ENCODE measurements around the gene NOTCH2NLA.
"Not testable (repeated sequence)": the region's sequence is repeated elsewhere in the genome, so short reads cannot be mapped to it uniquely, and the experiment has no call there.

The NOTCH2NLA gene

DNA sequence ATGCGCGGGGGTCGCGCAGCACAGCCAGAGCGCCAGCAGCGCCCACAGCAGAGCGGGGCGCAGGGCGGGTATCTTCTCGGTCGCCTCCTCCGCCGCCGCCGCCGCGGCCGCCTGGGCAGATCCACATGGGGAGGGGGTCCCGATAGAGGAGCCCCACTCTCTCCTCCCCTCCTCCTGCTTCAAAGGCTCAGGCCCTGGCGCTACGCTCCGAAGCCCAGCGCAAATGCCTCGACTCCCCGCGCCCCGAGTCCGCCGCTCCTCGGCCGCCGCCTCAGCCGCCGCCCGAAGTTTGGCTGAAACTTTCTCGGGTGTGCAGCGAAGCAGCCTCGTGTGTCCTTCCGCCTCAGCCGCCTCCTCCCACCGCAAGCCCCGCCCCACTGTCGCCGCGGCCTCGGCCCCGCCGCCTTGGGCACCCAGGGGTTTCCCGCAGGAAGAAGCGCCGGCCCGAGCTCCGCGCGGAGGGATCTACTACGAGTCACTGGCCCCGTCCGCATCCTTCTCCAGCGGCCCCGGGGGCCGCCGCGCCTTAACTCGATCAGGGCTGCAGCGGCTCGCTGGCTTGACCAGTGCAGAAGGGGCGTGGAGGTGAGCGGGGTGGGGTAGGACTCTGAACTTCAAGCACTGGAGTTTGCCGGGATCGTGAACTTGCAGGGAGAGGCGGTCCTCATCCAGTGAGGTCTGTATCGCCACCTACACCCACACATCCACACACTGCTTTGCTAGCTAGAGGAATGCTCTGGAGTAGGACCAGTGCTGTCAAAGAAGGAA, at the start of gene NOTCH2NLA:
TSS of gene NOTCH2NLA (minus strand) at position 312 of the 768 bp plus-strand sequence. CDS start 39,684 bp downstream, outside the sequence.
- DNase-seq, result peak; percentile 24

DNA sequence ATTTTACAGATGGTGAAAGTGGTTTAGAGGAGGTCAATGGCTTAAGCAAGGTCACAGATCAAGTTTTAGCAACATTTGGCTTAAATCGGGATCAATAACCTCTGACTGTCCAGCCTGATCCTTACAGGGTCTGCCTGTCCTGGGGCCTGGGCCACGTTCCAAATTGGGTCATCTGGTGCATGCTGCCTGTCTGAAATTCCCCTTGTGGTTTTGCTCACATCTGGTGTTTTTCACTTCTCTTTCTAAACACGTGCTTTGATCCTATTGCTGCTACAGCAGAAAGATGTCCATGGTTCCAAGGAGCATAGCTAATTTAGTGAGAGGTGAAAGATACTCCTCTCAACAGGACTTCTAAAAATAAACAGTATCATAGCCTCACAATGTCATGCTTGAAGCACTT, 49.5 kb upstream of the NOTCH2NLA start:
- DNase-seq, result not testable (repeated sequence)

DNA sequence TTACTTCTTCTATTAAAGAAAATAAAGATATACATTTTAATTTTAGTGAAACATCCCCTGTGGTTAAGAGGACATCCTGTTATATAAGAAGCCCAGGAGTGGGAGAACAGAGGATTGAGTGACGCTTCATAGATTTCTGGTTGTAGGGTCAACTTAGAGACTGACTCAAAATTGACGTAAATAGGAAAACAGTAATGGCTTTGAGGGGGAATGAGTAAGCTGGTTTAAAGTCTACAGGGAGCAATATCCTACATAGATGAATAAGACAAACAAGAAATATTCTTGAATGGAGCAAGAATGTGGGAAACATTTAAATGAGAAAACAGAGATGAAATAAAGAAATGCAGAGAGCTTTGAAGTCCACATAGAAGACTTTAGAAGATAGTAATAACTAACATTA, 48.3 kb upstream of the NOTCH2NLA start:
- not testable (repeated sequence) for DNase-seq

DNA sequence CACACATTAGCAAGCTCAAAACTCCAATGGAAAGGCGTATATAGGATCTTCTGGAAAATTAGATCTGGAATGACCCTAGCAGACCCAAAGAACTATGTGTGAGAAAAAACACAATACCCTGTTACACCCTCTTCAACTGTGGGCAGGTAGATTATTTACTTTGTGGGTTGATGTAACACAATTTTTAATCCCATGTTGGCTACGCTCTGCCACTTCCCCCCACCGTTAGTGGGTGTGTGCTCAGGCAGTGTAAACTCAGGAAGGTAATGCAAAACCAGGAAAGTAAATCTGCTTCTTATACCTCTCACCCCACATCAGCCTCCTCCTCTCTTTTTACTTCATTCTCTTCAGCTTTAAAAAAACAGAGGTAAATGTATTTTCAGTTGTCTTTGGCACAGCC, 45.3 kb upstream of the NOTCH2NLA start:
- DNase-seq, result not testable (repeated sequence)

DNA sequence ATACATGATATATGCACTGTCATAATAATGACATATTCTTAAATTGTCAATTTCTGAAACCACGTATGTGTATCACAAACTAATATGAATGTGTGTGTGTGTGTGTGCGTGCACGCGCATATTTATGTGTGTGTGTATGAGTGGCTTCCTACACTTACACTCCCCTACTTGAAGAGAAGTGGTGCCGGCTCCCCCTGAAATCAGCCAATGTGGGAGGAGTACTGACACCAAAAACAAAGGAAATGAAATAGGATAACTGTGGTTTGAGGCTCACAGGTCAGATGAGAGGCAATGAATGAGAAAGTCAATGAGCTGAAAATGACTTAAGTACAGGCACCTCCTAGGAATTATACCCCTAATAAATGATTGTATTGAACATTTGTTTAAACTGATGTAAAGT, 44.4 kb upstream of the NOTCH2NLA start:
- not testable (repeated sequence) for DNase-seq

DNA sequence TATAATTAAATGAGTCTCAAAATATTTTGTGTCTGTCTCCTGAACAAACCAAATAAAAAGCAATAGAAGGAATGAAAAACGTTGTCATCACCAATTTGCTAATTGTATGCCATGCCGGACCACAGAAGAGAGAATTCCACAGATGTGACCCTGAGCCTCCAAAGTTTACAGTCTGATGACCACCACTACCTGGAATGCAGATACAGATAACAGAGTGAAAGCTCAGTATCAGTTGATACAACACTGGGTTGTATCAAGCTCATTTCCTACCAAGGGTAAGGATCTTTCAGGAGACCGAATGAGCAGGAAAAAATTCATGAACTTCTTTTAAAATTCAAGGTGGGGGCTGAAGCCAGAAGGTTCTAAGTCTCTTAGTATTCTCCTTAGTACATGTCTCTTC, 43.9 kb upstream of the NOTCH2NLA start:
- DNase-seq, result not testable (repeated sequence)

DNA sequence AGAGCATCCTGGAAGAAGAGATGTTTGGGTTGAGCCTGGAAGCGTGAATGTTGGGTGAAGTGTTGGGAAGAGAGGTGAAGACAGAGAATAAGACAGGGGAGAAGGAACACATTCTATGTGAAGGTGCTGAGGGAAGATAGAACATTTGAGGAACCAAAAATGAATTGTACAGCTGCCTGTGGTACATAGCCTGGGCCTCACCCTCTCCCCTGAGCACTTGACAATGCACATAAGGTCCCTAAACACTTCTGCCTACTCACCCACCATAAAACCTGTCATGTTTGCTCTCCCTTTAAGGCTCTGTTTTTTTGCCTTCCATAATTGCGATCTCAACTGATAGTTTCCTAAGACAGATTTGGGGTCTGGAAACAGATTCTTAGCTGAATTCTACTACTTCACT, 43.2 kb upstream of the NOTCH2NLA start:
- DNase-seq, result not testable (repeated sequence)

DNA sequence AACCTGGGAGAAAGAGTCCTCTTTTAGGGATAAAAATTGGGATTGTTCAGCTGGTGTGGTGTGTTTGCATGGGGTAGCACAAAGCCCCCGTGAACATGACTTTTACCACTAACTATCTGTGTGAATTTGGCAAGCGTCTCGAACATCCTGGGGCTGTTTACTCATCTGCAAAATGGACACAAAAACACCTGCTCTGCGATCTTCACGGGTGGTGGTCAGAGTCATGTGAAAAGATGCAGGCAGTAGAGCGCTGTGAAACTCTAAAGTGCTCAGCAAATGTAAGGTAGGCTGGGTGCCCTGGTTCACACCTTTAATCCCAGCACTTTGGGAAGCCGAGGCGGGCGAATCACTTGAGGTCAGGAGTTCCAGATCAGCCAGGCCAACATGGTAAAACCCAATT, 41.3 kb upstream of the NOTCH2NLA start:
- not testable (repeated sequence) for DNase-seq

DNA sequence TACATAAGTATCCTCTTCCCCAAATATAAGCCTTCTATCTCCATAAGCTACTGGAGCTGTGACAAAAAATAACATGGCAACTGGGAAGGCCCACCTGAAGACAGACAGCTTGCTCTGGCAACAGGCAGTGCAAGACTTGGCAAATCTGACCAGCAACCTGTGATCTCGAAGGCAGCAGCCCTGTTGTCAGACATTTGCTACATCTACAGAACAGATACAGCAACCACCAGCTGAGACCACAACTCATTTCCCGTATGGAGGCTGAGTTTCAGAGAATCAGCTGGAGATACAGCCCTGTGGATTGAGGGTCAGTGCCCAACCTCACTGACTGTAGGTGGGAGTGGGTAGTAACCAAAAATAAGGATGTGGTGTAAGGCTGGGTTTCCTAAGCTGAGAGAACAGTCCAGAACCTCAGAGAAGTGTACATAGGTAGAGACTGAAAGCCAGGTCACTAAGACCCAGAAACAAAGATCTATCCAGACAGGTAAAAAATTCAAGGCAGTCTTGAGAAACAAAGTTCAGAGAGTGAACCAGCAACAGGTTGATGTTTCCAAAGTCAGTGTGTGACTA, 37.4 kb upstream of the NOTCH2NLA start:
- DNase-seq, result not testable (repeated sequence)

DNA sequence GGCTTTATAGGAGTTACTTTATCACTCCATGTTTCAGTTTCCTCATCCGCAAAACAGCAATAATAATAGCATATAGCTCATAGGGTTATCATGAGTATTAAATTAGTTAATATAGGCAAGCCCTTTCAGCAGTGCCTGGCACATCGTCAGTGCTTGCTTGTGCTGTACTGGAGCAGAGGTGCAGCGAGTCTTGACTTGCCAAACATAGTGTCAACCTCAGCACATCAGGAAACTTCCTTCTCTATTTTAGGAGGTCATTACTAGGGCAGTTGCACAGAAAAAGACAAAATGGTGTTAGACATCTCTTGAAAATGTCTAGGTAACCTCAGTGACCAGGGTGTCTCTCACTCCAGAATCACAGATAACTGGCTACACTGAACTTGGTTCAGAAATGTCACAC, 35.9 kb upstream of the NOTCH2NLA start:
- not testable (repeated sequence) for DNase-seq

DNA sequence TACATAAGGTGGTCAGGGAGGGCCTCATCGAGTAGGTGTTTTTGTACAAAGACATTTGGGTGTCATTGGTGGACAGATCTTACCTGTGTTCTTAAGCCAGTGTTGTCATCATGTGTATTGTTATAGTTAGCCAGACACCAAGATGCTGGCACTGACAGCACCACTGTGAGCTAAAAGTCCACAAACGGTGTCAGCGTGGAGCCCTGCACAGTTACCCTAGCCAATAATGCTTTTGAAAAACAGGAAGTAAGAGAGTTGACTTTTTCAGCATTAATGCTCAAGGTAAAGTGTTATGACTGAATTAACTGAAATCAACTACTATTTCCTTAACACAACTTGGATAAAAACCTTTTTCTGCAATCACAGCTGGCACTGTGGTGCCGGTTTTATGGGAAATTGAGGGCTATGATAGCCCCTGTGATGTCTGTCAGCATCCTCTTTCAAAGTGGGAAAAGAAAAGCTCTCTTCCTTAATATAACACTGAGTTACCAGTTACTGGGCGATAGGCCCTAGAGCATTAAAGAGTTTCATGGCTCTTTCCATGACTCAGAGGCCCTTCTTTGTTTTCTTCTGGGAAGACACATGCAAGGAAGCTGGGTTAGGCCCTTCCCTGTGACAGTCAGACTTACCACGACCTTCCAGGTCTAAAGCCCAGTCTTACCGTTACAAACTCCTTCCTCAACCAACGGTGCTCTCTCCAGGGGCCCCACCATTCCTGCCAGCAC, 31.3 kb upstream of the NOTCH2NLA start:
- DNase-seq, result not testable (repeated sequence)

DNA sequence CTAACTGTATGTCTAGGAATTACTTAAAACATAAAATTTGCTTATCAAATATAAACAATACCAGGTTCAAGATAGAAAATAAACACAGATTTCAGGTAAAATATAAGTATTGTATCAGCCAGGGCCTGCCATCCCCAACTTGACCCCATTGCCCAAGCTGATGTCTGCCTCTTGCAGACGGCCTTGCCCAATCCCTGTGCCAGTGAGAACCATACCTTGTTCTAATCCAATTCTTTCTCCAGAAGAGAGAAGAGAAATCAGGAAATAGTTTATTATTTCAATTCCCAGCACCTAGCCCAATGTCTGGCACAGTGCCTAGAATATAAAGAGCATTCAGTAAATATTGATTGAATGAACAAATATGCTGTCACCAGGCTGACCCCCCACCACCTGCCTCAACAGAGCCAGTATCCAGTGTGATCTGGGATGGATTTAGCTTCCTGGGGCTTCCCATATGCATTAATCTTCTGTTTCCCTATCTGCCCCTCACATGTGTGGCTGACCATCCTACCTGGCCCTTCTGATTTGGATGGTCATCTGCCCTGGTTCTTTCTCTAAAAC, 29.3 kb upstream of the NOTCH2NLA start:
- DNase-seq, result not testable (repeated sequence)

DNA sequence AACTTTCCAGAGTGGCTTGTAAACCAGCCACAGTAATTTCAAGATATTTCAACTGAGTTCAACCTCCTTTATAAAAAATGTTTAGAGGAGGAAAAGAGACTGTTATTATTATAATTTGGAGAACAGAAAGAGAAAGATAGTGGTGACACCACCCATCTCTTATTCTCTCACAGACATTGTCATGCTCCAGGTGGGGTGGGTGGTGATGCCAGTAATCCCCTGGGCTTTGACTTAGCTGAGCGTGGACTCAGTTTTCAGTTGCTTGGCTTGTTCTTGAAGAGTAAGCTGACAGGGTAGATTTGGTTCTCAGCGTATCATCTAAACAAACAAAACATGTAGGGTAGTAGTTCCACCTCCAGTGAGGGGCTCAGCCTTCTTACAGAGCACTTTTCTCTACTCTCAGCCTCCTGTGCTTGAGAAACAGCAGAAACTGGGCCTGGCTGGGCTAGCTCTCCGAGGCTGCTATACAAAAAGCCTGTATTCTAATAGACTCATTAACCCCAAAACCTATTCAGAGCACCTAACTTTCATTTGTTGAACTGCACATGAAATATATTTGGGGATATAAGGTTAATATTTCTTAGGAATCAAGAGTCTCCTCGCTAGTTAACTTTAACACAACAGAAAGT, 25.9 kb upstream of the NOTCH2NLA start:
- DNase-seq, result not testable (repeated sequence)

DNA sequence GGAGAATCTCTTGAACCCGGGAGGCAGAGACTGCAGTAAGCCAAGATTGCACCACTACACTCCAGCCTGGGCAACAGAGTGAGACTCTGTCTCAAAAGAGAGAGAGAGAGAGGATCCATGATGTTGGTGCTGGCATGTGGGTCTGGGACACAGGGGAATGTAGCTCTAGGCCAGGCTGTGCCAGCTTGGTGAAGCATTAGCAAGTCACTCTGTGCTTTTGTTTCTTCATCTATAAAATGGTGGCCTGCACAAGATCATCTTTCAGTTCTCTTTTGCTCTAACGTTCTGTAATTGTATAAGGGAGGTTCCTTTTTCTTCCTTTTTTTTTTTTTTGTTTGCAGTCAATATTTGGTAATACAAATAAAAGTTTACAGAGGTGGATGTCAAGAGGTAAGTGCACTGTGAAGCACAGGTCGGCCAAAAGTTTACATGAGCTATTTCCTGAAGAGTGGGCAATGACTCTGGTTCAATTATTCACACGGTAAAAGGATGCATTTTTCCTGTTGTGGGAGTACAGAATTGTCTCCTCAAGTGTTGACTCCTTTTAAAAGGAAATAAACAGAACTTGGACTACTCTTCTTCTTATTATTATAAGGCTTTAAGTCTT, 24.5 kb upstream of the NOTCH2NLA start:
- not testable (repeated sequence) for DNase-seq

DNA sequence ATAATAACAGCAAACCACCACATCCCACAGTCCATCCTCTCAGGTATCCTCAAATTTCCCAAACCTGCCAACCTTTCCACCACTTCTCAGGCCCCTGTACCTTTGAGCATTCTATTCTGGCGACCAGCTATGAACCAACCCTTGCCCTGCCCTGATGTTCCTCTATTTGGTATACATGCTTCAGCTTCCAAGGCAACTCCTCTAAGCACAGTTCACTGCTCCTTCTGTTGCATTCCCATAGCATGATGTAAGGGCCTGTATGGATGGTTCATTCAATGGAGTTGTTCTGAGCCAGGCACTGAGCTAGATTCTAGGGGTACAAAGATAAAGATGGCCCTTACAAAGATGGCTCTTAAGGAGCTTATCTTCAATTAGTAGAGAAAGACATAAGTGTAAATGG, 22.7 kb upstream of the NOTCH2NLA start:
- not testable (repeated sequence) for DNase-seq

DNA sequence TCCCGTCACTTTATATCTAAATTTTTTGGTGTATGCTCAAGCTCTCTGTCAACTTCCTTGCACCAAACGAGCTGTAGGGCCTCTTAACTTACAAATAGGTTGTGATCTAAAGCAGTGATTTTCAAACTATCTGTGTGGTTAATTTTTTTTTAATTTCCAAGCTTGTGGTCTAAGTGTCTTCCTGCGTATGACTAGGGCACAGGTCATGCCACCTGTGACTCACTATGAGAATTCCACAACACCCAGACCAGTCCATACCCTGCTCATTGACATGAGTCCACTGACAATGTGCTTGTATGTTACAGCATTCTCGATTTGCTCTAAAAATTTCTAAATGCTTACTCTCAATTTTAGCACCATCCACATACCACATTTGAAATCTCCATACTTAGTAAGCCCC, 19.8 kb upstream of the NOTCH2NLA start:
- DNase-seq, result not testable (repeated sequence)

DNA sequence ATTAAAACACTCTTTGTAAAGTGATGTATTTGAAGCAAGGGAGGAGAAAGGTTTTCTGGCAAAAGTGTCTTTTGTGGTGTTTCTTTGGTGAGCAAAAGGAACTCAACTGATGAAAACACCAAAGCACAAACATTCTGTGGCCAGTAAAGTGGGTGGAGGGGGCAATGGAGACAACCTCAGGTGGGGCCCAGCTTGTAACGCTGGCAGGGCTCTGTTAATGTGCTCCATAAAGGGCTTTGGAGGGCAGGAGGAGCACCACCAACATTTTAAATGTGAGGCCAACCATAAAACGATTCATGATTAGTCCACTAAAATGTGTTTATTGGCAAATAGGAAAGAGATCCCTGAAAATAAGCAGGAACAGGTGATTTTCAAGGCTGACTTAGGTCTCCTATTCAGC, 7.8 kb upstream of the NOTCH2NLA start:
- not testable (repeated sequence) for DNase-seq

DNA sequence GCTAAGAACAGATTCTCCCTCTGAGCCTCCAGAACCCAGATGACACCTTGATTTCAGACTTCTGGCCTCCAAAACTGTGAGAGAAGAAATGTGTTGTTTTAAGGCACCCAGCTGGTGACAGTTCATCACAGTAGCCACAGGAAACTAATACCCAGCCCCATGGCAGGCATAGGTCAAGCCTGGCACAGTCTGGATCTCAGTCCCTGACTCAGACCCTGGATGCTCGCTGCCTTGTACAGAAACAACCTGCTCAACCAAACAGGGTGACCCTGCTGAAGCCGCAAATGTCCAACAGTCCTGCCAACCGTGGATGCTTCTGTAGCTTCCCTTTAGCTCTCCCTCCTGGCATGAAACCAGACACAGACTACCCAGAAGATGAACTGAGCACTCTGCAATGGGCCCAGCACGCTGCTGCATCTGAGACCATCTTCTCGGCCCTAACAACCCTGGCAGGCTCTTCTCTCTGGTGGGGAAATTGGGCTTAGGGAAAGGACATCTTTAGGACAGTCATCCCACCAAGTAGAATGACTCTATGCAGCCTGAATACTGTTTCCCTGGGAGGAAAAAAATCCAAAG, 7.3 kb upstream of the NOTCH2NLA start:
- DNase-seq, result not testable (repeated sequence)

DNA sequence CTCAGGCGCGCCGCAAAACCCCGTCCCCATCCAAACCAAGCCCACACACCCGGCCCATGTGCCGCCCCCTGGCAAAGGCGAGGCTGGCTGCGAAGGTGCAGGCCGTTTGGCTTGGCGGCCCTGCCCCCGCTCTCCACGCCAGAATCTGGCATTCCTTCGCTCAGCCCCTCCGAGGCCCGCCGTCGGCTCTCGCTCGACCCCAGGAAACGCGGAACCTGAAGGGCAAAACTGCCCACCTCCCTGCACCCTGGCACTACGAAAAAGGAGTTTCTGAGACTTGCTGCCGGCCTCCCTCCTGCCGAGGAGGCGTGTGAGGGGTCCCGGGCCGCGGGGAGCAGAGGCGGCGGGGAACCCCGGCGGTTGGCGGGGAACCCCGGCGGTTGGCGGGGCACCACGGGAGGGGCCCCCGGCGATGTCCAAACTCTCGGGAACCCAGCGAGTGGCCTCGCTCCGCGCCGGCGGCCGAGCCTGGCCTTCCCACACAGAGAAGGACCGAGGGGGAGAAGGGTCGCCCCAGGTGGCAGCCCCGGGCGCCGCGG, 608 bp downstream of the NOTCH2NLA start:
- DNase-seq, result peak; percentile 3

DNA sequence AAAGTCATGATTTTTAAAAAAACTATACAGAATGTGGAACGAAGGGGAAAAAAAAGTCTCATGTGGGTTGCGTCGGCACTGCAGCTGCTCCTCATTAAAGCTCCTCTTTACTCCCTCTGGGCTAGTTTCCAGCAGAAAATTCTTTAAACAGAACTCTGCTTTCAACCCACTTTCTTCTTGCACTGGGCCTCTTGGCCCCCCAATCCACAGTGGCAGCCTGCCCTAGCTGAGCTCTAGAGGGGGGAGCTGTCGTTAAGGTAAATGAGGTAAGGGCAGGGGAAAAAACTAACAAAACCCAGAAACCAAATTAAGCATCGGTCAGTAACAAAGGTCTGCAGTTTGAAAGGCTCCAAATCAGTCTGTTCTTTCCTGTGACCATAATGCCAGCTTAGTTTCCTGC, 54.3 kb downstream of the NOTCH2NLA start:
- DNase-seq, result not testable (repeated sequence)

DNA sequence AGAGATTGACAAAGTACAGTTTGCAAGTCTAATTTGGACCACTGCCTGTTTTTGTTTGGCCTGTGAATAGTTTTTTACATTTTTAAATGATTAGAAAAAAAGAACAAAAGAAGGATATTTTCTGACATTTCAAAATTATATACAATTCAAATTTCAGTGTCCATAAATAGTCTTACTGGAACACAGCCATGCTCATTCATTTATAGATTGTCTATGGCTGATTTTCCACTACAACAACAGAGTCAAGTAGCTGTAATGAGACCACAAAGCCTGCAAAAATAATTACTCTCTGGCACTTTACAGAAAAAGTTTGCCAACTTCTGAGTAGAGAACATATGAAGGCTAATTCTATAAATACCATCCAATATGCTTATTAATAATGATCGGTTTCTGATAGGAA, 61.1 kb downstream of the NOTCH2NLA start:
- not testable (repeated sequence) for DNase-seq

DNA sequence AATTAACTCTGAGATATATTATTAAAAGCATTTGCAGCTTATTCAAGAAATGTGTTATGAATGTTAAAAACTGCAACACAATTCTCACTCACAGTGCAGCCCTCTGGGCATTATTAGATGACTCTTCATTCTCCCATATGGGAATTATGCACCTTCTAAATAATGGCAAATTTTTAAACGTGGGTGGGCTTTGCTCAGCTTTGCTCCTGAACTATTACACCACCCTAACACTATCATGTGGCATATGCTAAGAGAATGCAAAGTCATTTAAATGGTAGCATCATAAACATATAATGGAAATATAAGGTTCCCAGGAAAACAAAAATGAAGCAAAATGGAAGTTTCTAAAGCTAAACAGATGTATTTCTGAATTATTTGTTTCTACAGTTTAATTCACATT, 61.5 kb downstream of the NOTCH2NLA start:
- not testable (repeated sequence) for DNase-seq
